Kidney (tissue), 14 donors: ENCODE measurements around the gene R3HCC1L. TPM values are rescaled to one million over a fixed set of nuclear protein-coding genes. Genes with fewer than 3 reads are reported as not detected.
A peak's percentile ranks its signal among the peaks of the same experiment; 100 is the strongest.

Experiments used
- DNase-seq, 5 donors: peaks; one replicate each; pipeline ENCODE4 v3.0.0-alpha.2; 2013 to 2020
- FAIRE-seq: peaks from 2 replicates; lab custom pipeline; 2012; peaks lifted over from hg19 to GRCh38; lab: Jason Lieb, UNC
- H3K27ac ChIP-seq, 2 donors: one replicate each; pipeline ENCODE4 v1.7.0; 2013; ENCODE audit warnings: low read depth in 2 of 2, low read length in 2 of 2, inconsistent platforms in 1 of 2
- H3K27me3 ChIP-seq: one replicate; pipeline ENCODE4 v1.7.1; 2013; ENCODE audit warnings: low read length, inconsistent platforms; ENCODE audit not compliant: control insufficient read depth, insufficient read depth
- H3K36me3 ChIP-seq, 3 donors: one replicate each; pipeline versions ENCODE4 v1.7.0 to v1.7.1; 2013; ENCODE audit warnings: low read length in 3 of 3, control low read depth in 1 of 3, inconsistent platforms in 1 of 3; ENCODE audit not compliant: insufficient read depth in 3 of 3, control insufficient read depth in 2 of 3
- H3K4me1 ChIP-seq, 3 donors: one replicate each; pipeline versions ENCODE4 v1.7.0 to v1.7.1; 2013; ENCODE audit warnings: low read length in 3 of 3, inconsistent platforms in 1 of 3, low read depth in 1 of 3; ENCODE audit not compliant: control insufficient read depth in 2 of 3, insufficient read depth in 2 of 3
- H3K4me3 ChIP-seq, 3 donors: one replicate each; pipeline versions ENCODE4 v1.7.0 to v1.8.1; 2013; ENCODE audit warnings: low read length in 3 of 3, control low read depth in 1 of 3, inconsistent platforms in 1 of 3
- H3K9ac ChIP-seq, 3 donors: one replicate each; pipeline versions ENCODE4 v1.7.0 to v1.7.1; 2013; ENCODE audit warnings: low read length in 3 of 3, control low read depth in 1 of 3, inconsistent platforms in 1 of 3
- H3K9me3 ChIP-seq, 3 donors: one replicate each; pipeline versions ENCODE4 v1.7.0 to v1.7.1; 2013; ENCODE audit warnings: low read length in 3 of 3, control low read depth in 1 of 3, inconsistent platforms in 1 of 3; ENCODE audit not compliant: control insufficient read depth in 2 of 3, insufficient read depth in 1 of 3
- CTCF ChIP-seq: IDR thresholded peaks from 3 replicates; pipeline ENCODE4 v1.5.1; 2012; ENCODE audit warnings: mild to moderate bottlenecking, moderate library complexity, borderline replicate concordance; ENCODE audit not compliant: insufficient read depth; ENCODE audit errors: extremely low read depth
- intact Hi-C: fragments of 100-400 bp; cut with DNase I; formaldehyde crosslinking; loops from one replicate; pipeline ENCODE4 v1.11.1; 2022
- polyA plus RNA-seq: library from polyadenylated mRNA; stranded (reverse); fragments of 350-450 nt; fragmentation: Illumina TruSeq; extraction: RNeasy Lipid Tissue Mini Kit (QIAGEN cat#74804); gene quantifications from one replicate; pipeline ENCODE4 v1.2.3, GENCODE V29; 2014; ENCODE audit warnings: low read depth, low replicate concordance; ENCODE audit not compliant: insufficient read depth
- total RNA-seq: library from RNA; stranded (reverse); fragmentation: NEBNext Ultra II Directional; extraction: Animal tissue kit (Norgen Biotek cat#: 25700); gene quantifications from one replicate; pipeline ENCODE4 v1.2.1, GENCODE V29; 2021
- donor health status: control.
- donor health status: control.
- donor health status: control.
- donor health status: control.
- donor health status: control.
- donor health status: DM: yes; HTN: yes; CAD: no.
- donor health status: Normal renal cell carcinoma (clear cell type).

The R3HCC1L gene
- total and polyA plus RNA-seq, 2 donors from 2014 or later, result 9.7 to 17.0 TPM

- TF ChIP-seq CTCF, result no peak
- no peaks in the 10 kb centered on the region for H3K9me3 ChIP-seq
- H3K27ac ChIP-seq, result no peak overlapping the region
- H3K36me3 ChIP-seq, result no peaks in the 10 kb centered on the region
- H3K27me3 ChIP-seq, result no peaks in the 10 kb centered on the region
- H3K4me3 ChIP-seq, result no peak overlapping the region
- H3K4me1 ChIP-seq, result peaks cover 0 to 14% (median 4%) of the 10 kb centered on the region in 3 donors
- DNase-seq (peak in 1 of 5 donors; percentile 25), FAIRE-seq (no peak)
- intact Hi-C loops, result no loop called here
- H3K9ac ChIP-seq, result no peak overlapping the region
Observed at GRCh38 chr10:98264378-98265065, 130.1 kb downstream of the R3HCC1L start.

- no peak overlapping the region for H3K9ac ChIP-seq
- DNase-seq (peak in 1 of 5 donors; percentile 37), FAIRE-seq (no peak)
- H3K4me1 ChIP-seq, result peaks cover 0 to 20% (median 5%) of the 10 kb centered on the region in 3 donors
- H3K4me3 ChIP-seq, result no peak overlapping the region
- no peaks in the 10 kb centered on the region for H3K9me3 ChIP-seq
- intact Hi-C loops, result no loop called here
- H3K27ac ChIP-seq, result no peak overlapping the region
- no peaks in the 10 kb centered on the region for H3K36me3 ChIP-seq
- H3K27me3 ChIP-seq, result no peaks in the 10 kb centered on the region
- TF ChIP-seq CTCF, result no peak
Observed at GRCh38 chr10:98265403-98266378, 131.2 kb downstream of the R3HCC1L start.

- no peak overlapping the region for H3K9ac ChIP-seq
- no peak for TF ChIP-seq CTCF
- no peaks in the 10 kb centered on the region for H3K36me3 ChIP-seq
- FAIRE-seq, result no peak
- H3K9me3 ChIP-seq, result no peaks in the 10 kb centered on the region
- H3K27me3 ChIP-seq, result no peaks in the 10 kb centered on the region
- no peak overlapping the region for H3K27ac ChIP-seq
- no peak overlapping the region for H3K4me3 ChIP-seq
- DNase-seq, result no peak
- peaks cover 0 to 20% (median 5%) of the 10 kb centered on the region in 3 donors for H3K4me1 ChIP-seq
- intact Hi-C loops, result no loop called here
Observed at GRCh38 chr10:98266647-98267046, 132.2 kb downstream of the R3HCC1L start.
